HG02763 (cell line): Measurements from ENCODE around the gene CNIH3.

Experiments used
- ATAC-seq: cut with Tn5 transposase; IDR thresholded peaks from one replicate; pipeline ENCODE4 v1.9.1; 2021; ENCODE audit warnings: mild to moderate bottlenecking, moderate library complexity; ENCODE audit not compliant: unreplicated experiment

Gene CNIH3

GRCh38 chr1:224718470-224719053 is 102.4 kb downstream of the CNIH3 start:
- ATAC-seq: no peak

- ATAC-seq: no peak
Observed at GRCh38 chr1:224719716-224720115, 103.6 kb downstream of the CNIH3 start.

DNA sequence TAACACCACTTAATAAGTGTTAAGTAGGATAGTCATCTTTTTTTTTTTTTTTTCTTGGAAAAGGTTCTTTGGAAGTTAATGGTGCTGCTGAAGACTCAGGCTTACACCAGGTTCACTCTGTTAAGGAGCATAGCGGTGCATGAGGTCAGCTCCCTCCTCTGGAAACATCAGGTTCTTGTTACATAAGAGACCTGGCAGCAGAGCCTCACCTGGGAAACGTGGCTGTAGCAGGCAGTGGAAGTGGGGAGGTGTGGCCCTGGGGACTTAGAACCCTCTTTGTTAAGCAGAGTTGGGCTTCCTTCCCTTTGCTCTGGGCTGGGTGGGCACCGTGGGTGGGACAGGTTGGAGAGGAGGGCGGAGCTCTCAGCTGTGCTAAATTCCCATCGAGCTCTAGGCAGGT is 104.1 kb downstream of the CNIH3 start:
- ATAC-seq: no peak

DNA sequence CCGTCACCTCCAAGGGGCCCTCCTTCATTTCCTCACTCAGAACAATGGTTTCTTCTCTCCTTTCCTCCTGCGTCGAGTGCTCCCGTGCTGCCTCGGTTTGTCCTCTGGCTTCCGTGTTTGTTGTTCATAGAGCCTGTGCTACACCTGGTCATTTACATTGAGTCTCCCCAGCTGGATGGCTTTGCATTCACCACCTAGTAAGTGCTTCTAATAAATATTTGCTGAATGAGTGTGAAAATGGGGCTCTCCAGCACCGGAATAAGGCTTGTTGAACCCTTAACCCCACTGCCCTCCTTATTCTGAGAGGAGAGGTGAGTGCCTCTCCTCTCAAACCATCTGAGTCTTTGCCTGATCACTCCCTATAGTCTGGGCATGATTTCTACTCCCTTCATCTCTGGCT is 104.9 kb downstream of the CNIH3 start:
- ATAC-seq: no peak

DNA sequence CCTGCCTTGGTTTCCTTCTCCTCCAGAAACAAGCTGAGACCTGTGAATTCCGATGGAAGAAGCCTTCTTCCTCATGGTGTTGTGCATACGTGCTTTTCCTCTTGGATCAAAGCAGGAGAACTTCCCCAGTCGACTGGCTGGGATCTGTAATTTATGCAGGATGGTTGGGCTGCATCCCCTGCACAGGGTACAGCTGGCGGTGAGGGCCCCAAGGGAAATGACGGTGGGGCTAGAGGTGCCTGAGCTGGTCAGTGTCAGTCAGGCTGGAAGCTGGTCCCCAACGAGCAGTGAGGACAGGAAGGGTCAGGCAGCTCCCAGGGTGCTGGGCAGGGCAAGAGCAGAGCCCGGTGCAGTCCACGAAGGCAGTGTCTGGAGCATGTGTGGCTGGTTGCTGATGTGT is 106.7 kb downstream of the CNIH3 start:
- ATAC-seq: no peak

DNA sequence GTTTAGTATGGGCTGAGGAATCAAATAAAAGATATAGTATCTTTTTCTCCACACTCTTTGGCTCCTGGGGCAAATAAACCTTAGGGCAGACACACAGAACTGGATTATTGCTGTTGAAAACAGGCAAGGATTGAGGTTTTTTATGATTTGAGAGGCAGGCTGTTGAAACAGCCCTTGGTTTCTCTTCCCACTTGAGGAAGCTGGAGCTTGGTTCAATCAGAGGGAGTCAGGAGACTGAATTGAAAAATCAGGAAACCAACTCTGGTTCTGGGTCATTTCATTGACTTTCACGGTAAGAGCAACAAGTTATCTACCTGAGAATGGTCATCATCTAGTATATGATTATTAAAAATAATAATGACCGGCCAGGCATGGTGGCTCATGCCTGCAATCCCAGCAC is 108.4 kb downstream of the CNIH3 start:
- no peak for ATAC-seq

DNA sequence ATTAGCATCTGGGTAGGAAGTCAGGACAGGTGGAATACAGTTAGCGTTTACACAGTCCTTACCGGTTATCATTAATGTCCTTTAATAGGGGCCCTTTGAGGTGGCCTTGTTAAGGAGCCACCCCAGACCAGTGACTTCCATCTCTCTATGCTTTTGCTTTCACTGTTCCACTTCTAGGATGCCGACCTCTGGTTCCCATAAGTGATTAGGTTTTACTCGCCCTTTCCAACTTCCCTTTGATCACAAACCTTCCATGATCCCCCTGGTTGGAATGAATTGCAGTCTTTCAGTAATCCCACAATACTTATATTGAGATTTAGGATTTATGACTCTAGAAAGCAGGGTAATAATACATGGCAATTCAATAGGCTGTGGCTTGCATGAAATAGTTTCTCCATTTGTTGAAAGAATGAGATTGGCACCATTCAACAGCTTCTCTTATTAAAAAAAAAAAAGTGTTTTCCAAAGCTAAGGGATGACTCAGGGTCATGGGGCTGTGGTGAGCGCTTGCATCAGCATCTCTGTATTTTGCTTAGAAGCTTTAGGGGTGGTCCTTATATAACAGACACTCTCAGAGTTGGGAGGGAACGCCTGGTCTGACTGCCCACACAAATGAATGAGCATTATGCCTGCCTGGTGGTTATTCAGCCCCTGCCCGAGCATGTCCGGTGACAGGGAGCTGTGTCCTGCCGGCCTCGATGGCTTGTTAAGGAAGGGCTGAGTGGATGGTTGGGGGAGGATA is 110.5 kb downstream of the CNIH3 start:
- ATAC-seq: no peak

DNA sequence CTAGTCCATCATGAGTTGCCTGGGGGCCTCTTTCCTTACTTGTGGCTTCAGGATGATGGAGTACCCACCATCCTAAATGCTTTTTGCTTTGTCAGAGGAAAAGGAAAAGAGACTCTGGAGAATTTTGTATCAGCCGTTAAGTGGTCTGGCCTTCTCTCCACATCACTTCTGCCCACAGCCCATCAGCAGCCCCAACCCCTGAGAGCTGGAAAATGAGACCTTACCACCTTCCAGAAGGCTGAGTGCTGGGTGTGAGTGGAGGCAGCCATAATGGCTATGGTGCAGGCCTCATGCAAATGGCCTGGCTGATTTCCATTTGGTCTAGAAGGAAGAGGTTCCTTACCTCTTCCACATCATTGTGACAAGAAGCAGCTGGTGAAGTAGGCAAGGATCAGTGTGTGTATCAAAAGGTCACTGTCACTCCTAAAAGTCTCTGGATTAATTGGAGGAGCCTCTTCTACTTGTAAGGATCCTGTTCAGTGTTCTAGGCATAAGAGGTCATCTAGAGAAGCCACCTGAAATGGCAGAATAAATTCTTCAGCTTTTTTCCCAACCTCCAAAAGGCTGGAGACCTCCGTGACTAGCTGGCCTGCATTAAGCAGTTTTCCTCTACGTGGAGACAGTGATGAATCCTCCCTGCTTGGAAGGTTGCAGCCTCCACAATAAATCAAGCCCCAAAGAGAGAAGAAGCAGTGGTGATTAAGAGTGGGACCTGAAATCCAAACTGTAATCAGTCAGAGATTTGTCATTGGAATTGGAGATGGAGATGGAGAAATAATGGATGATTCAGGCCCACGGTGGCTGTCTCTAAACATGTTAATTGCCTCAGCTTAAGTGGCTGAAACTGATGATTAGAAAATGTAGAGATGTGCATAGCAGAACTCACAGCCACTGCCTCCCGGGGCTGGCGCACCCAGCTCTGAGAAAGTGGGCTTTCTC is 111.5 kb downstream of the CNIH3 start:
- no peak for ATAC-seq

GRCh38 chr1:224730540-224730939 is 114.4 kb downstream of the CNIH3 start:
- ATAC-seq: no peak

DNA sequence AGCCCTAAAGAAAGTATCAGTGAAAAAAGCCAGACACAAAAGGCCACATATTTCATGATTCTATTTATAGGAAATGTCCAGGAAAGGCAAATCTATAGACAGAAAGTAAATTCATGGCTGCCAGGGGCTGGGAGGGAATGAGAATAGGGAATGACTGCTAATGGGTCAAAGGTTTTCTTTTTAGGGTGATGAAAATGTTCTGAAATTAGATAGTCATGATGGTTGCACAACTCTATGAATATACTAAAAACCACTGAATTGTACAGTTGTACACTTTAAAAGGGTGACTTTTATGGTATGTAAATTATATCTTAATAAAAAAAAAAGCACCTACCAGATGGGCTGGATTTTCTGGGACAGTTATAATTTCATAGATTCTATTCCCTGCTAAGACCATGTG is 114.8 kb downstream of the CNIH3 start:
- no peak for ATAC-seq

DNA sequence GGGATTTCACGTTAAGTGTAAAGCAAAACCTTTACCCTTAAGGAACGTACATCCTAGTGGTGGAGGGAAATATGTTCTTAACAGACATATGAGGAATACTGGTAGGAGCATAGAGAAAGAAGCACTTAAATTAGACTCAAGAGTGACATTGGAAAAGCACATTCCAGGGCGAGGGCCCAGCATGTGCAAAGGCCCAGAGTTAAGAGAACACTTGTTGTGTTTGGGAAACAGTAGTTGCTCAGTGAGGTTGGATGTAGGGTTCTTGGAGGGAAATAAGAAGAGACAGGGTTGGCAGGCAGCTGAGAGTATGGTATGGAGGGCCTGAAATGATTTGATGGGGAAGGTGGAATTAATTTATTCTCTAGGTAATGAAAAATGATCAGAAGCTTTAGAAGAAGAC is 115.5 kb downstream of the CNIH3 start:
- ATAC-seq: no peak

DNA sequence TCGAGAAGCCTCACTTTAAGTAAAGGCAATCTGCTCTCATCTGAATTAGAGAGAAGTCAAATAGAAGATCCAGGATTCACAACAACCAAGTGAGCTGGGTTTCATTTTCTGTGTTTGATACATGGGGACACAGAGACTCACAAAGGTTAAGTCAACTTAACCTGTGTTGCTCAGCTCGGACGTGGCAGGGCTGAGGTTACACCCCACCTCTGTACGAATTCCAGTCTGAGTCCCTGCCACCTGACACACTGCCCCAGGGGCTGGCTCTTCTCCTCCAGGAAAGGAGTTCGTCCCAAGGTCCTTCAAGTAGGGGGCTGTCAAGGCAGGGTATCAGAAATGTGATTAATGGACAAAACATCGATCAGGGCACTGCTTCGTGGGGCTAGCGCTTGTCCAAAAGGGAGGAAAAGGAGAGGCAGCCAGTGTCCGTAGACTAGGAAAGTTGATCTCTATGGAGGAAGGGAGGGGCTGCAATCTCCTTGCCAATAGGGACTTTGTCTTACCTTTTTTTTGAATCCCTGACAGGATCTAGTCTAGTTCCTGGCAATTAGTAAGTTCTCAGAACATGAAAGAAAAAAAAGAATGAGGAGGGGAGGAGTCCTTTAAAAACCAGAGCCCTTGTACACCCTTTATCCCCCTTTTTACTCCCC is 116.4 kb downstream of the CNIH3 start:
- no peak for ATAC-seq

DNA sequence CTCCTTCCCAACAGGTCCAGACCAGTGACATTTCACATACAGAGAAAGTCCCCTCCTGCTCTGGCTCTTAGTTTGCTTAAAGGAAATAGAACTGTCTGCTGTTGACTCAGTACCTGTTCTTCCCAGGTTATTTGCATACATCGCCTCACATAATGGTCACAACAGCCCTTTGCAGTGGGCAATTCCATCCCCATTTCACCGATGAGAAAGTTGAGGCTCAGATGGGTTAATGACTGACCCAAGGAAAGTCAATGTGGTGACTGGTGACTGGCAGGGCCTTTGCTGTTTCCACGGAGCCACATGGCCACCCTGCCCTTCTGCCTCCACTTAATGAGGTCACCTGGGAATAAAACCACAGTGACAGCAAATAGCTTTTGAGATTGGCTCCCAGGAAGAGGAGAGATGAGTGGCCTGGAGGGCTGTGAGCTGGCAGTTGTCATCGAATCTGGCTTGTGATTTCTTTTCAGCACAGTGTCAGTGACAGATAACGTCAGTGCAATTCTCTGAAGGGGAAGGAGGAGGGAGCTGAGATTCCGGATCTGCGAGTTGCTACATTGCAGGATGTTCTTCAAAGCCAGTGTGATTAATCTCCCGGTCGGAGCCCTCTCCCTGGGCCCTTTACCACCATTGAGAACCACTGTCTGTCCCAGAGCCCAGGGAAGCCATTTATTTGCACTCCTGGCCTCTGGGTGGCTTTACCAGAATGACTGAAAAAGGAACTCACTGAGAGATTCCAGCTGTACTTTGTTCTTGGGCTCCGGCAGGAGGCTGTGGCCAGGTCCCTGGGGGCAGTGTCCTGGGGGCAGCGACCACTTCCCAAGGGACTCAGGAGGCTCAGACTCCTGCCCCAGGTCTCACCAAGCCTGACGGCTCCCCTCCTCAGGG is 117.2 kb downstream of the CNIH3 start:
- peak; percentile 67 for ATAC-seq

GRCh38 chr1:224734261-224734935 is 118.3 kb downstream of the CNIH3 start:
- no peak for ATAC-seq

GRCh38 chr1:224735159-224735558 is 119.0 kb downstream of the CNIH3 start:
- no peak for ATAC-seq

DNA sequence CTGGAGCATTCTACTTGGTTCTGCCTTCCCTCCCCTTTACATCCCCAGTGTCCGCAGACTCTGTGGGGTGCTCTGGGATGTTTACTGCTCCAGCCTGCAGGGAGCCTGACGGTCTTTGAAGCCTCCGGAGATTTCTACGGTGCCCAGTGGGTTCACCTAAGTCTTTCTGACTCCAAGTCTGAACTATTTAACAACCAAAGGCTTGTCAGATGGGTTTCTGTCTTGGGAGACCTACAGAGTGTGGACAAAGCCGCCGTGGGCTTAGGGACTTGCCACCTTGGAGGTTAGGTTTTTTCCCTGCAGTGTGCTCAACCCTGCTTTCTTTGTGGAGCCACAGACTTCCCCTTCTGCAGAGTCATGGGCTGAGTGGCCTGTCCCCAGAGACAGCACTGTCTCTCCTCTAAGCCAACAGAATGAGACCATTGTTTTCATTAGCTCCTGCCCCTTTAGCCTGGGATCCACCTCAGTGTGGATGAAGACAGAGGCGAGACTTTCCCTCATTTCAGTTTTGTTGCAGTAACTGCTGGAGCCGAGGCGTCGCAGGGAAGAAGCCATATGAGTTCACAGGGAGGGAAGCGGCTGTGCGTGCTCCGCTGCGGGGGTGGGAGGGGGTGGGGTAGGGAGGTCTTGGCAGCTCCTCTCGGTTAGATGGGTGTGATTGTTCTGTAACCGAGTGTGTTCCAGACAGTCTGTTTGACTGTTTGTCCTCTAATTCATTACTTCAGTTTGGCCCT is 120.7 kb downstream of the CNIH3 start:
- ATAC-seq: peak; percentile 49

DNA sequence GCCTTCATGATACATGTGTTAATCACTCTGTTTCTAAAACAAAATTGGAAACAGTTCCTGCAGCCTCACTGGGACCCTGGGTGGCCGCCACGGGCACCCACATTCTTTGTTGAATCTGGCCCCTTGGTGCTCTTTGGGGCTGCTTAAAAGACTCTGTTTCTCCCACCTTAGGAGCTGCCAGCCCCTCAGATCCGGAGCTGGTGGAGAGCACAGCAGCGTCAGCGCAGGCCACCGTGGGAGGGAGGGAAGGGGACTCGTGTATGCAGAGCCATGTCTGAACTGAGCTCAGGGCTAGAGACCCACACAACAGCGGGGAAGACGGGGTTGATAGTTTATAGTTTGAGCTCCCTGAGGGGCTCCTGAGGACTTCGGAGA is 121.2 kb downstream of the CNIH3 start:
- ATAC-seq: no peak

GRCh38 chr1:224739303-224739996 is 123.3 kb downstream of the CNIH3 start:
- no peak for ATAC-seq
